GM08714 (cell line): ENCODE results near the gene DICER1.

Experiments
- H3K4me3 ChIP-seq: fragments of 200-500 bp; sonication (Bioruptor generic); 2 replicates; pipeline ENCODE4 v1.5.1; 2014; ENCODE audit warnings: mild to moderate bottlenecking, low read length, inconsistent platforms
- ZNF274 ChIP-seq: IDR thresholded peaks from 2 replicates; pipeline ENCODE4 v1.6.1; 2012; ENCODE audit warnings: mild to moderate bottlenecking, low read depth, low read length

Gene DICER1

GRCh38 chr14:95174184-95174792 lies 17.0 kb upstream of the DICER1 start:
- no peak for TF ChIP-seq ZNF274
- H3K4me3 ChIP-seq: no peak overlapping the region

DNA sequence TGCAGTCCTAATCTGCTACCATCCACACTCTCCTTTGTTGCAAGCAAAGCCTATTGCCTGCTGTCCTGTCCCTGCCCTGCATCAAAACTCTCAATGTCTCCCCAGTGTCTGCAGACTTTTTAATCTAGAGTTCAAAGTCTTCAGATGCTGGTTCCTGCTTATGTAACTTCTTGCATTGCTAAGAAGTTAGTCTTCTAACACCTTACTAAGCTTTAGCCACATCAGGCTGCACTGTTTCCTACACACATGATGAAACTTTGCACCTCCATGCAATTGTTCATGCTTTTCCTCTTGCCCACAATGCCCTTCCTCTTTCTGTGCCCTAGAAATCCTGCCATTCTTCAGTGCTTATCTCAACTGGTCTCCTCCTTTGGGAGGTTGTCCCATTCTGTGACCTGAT lies 16.2 kb upstream of the DICER1 start:
- no peak for TF ChIP-seq ZNF274
- no peak overlapping the region for H3K4me3 ChIP-seq

- H3K4me3 ChIP-seq: no peak overlapping the region
- no peak for TF ChIP-seq ZNF274
Measured at GRCh38 chr14:95167177-95167576, 9.8 kb upstream of the DICER1 start.

DNA sequence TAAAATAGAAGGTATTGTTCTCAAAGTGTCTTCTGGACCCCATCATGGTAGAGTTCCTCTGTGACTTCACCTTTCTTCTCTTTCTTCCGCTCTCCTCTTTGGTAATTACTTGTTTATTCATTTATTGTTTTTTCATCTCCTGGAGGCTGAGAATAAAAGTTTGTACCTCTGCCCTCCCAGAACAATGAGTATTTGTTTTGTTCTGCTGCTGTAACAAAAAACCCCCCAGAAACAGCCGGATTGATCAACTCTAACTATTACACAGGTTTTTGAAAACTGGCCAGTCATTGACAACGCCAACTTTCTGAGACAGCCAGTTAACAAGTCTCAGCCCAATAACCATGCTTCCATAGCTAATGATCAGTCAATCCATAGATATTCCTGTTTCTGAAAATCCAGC lies 8.2 kb upstream of the DICER1 start:
- H3K4me3 ChIP-seq: no peak overlapping the region
- no peak for TF ChIP-seq ZNF274

DNA sequence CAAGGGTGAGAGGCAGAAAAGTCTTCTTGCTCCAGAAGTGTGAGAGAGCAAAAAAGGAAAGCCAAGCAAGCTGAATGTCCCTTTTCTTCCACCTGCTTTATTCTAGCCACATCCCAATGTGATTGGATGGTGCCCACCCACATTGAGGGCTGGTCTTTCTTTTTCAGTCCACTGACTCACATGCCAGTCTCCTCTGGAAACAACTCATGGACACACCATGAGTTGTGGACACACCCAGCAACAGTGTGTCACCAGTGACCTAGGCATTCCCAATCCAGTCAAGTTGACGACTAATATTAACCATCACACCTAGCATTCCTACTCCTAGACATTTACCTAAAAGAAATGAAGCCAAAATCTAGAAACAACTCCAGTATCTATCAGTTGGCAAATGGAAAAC lies 7.2 kb upstream of the DICER1 start:
- no peak for TF ChIP-seq ZNF274
- H3K4me3 ChIP-seq: no peak overlapping the region

- no peak for TF ChIP-seq ZNF274
- H3K4me3 ChIP-seq: no peak overlapping the region
Measured at GRCh38 chr14:95163666-95164065, 6.3 kb upstream of the DICER1 start.

DNA sequence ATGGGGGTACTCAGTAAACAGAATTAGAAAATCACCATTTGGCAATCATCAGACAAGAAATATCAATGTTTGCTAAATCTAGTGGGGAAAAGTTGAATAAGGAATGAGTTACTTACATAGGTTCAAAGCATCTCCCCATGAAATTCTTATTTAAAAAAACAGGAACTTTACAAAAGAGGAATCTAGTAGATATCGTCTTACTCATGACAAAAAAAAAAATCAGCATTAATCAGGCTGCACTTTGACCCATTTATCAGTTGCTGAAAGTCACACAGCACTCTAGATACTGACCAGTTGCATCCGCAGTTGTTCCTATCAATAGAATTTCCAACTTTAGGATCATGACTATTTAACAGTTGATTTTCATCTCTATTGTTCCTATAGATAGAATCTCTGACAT lies 5.8 kb upstream of the DICER1 start:
- no peak overlapping the region for H3K4me3 ChIP-seq
- no peak for TF ChIP-seq ZNF274

GRCh38 chr14:95162641-95163040 lies 5.3 kb upstream of the DICER1 start:
- TF ChIP-seq ZNF274: no peak
- H3K4me3 ChIP-seq: no peak overlapping the region

GRCh38 chr14:95157048-95157326 lies 342 bp downstream of the DICER1 start:
- TF ChIP-seq ZNF274: no peak

GRCh38 chr14:95156161-95157047 lies 925 bp downstream of the DICER1 start:
- H3K4me3 ChIP-seq: peak overlapping the region; percentile 92
- TF ChIP-seq ZNF274: no peak

More at GRCh38 chr14:95157048-95157326, 342 bp downstream of the DICER1 start:
- peak overlapping the region; percentile 92 for H3K4me3 ChIP-seq

DNA sequence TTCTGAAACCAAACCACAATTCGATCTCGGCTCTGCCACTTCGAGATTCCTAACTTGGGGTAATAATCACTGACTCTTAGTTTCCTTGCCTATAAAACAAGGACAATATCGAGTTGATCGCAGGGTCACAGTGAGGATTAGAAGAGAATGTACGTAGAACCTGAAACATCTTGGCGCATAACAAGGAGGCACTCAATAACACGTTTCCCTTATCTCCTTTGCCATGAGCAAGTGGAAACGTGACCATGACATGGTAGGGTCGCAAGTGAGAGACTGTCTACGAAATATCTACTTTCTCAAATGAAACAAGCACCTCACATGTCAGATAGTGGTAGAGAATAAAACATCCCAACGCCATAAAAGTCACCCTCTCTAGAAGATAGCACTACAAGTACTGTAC lies 2.3 kb downstream of the DICER1 start:
- TF ChIP-seq ZNF274: no peak
- peak overlapping the region; percentile 23; the same call in 1 of the 2 replicates for H3K4me3 ChIP-seq

GRCh38 chr14:95153866-95154265 lies 3.5 kb downstream of the DICER1 start:
- no peak overlapping the region; the same call in 1 of the 2 replicates for H3K4me3 ChIP-seq
- TF ChIP-seq ZNF274: no peak

- TF ChIP-seq ZNF274: no peak
Measured at GRCh38 chr14:95151561-95151960, 5.8 kb downstream of the DICER1 start.

GRCh38 chr14:95150910-95151309 lies 6.4 kb downstream of the DICER1 start:
- no peak overlapping the region for H3K4me3 ChIP-seq
- no peak for TF ChIP-seq ZNF274

More at GRCh38 chr14:95151561-95151960, 5.8 kb downstream of the DICER1 start:
- H3K4me3 ChIP-seq: no peak overlapping the region

- TF ChIP-seq ZNF274: no peak
- H3K4me3 ChIP-seq: no peak overlapping the region
Measured at GRCh38 chr14:95149441-95149840, 7.9 kb downstream of the DICER1 start.

GRCh38 chr14:95147597-95147996 lies 9.7 kb downstream of the DICER1 start:
- no peak for TF ChIP-seq ZNF274
- no peak overlapping the region for H3K4me3 ChIP-seq
